Memory B cell (primary cell): Measurements from ENCODE around the gene ST7L.

ENCODE experiments used
- ATAC-seq: fragments of 150-1000 bp; cut with Tn5 transposase; 2 replicates; pipeline ENCODE4 v1.10.0; 2021; ENCODE audit warnings: low read depth, mild to moderate bottlenecking, moderate library complexity
- DNase-seq, 2 donors: peaks; one replicate each; pipeline ENCODE4 v3.0.0; 2022; ENCODE audit warnings: low spot score in 2 of 2
- H3K27ac Mint-ChIP-seq: one replicate; pipeline ENCODE4 v1.8.0; 2022; ENCODE audit warnings: mild to moderate bottlenecking, moderate library complexity, mixed read lengths
- H3K27me3 Mint-ChIP-seq: one replicate; pipeline ENCODE4 v1.8.0; 2022; ENCODE audit warnings: mixed read lengths
- H3K36me3 Mint-ChIP-seq: one replicate; pipeline ENCODE4 v1.8.0; 2022; ENCODE audit warnings: mild to moderate bottlenecking, mixed read lengths
- H3K4me1 Mint-ChIP-seq: one replicate; pipeline ENCODE4 v1.8.0; 2022; ENCODE audit warnings: mixed read lengths
- H3K4me3 Mint-ChIP-seq: one replicate; pipeline ENCODE4 v1.8.0; 2022; ENCODE audit warnings: mild to moderate bottlenecking, moderate library complexity, mixed read lengths
- H3K9me3 Mint-ChIP-seq: one replicate; pipeline ENCODE4 v1.8.0; 2022; ENCODE audit warnings: mixed read lengths

ST7L gene

GRCh38 chr1:112594208-112594876 lies 24.6 kb downstream of the ST7L start:
- no peak for ATAC-seq
- Mint-ChIP-seq H3K36me3 (peaks cover 10% of the 10 kb centered on the region), H3K27ac (no peak overlapping the region), H3K4me1 (no peaks in the 10 kb centered on the region), H3K4me3 (no peak overlapping the region), H3K9me3 (no peaks in the 10 kb centered on the region), H3K27me3 (no peaks in the 10 kb centered on the region)
- no peak for DNase-seq

DNA sequence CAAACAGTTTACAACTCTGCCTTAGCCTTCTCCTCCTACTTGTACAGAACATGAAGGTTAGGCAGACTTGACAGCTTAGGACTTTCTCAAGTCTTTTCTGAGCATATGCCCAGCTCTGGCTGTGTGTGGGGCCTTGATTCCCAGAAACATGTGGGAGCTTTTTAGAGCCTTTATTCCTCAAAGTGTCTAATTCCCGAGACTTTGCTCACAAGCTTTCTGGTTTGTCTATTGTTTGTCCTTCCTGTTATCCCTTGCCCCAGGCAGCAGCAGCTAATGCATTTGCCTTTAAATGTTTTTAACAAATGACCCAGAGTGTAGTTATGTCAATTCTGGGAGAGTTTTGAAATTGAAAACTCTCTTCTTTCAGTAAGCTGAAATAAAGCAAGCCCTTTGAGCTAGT lies 29.2 kb downstream of the ST7L start:
- Mint-ChIP-seq H3K4me1 (no peaks in the 10 kb centered on the region), H3K27me3 (no peaks in the 10 kb centered on the region), H3K4me3 (no peak overlapping the region), H3K27ac (no peak overlapping the region), H3K9me3 (peaks cover 4% of the 10 kb centered on the region), H3K36me3 (peaks cover 19% of the 10 kb centered on the region)
- DNase-seq (no peak), ATAC-seq (no peak)

DNA sequence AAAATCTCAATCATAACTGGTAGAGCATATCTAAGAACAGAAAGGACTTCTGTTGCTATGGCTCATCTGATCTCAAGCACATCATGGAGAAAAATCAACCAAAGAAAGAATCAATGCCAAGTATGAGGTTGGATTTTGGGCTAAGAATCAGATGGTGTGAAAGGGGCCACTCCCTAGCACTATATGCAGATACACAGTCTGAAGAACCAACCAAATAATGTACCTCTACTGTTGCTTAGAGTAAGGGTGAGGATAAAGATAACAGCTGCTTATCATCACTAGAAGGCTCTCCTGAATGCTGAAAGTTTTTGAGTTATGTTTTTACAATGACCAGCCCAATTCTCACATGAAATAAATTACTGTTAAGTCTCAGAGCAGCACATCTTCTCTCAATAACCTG lies 35.6 kb downstream of the ST7L start:
- Mint-ChIP-seq H3K36me3 (peaks cover 5% of the 10 kb centered on the region), H3K9me3 (no peaks in the 10 kb centered on the region), H3K4me1 (no peaks in the 10 kb centered on the region), H3K27ac (no peak overlapping the region), H3K4me3 (no peak overlapping the region), H3K27me3 (no peaks in the 10 kb centered on the region)
- ATAC-seq = no peak
- DNase-seq = no peak

DNA sequence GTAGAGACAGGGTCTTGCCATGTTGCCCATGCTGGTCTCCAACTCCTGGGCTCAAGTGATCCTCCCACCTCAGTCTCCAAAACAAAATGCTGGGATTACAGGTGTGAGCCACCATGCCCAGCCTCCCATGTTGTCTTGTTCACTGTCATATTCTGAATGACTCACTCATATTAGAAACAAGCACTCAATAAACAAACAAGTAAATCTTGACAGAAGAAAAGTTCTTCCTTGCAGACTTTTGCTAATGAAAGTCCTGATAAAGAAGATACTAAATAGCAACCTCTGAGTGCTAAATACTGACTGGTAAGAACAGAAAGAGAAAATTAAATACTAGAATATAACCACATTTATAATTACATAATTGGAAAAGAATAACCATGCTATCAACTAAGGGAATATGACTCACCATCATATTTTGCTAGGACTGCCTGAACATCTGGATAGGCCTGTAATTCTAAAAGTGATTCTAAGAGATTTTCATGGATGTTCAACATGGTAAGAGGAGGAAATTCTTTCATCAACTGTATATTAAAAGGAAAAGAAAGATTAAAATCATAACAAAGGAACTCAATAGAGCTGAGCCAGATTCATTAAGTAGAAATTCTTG lies 37.3 kb downstream of the ST7L start:
- no peak overlapping the region for H3K4me3 Mint-ChIP-seq
- no peaks in the 10 kb centered on the region for H3K9me3 Mint-ChIP-seq
- no peaks in the 10 kb centered on the region for H3K4me1 Mint-ChIP-seq
- H3K36me3 Mint-ChIP-seq = peaks cover 11% of the 10 kb centered on the region
- no peak overlapping the region for H3K27ac Mint-ChIP-seq
- DNase-seq (no peak), ATAC-seq (no peak)
- no peaks in the 10 kb centered on the region for H3K27me3 Mint-ChIP-seq

GRCh38 chr1:112579801-112580510 lies 39.0 kb downstream of the ST7L start:
- Mint-ChIP-seq H3K36me3 (peaks cover 17% of the 10 kb centered on the region), H3K4me1 (no peaks in the 10 kb centered on the region), H3K27me3 (no peaks in the 10 kb centered on the region), H3K4me3 (no peak overlapping the region), H3K27ac (no peak overlapping the region), H3K9me3 (no peaks in the 10 kb centered on the region)
- ATAC-seq = no peak
- no peak for DNase-seq

- Mint-ChIP-seq H3K36me3 (peaks cover 27% of the 10 kb centered on the region), H3K4me1 (no peaks in the 10 kb centered on the region), H3K4me3 (no peak overlapping the region), H3K27ac (no peak overlapping the region), H3K27me3 (no peaks in the 10 kb centered on the region), H3K9me3 (no peaks in the 10 kb centered on the region)
- ATAC-seq = no peak
- no peak for DNase-seq
These were observed 42.7 kb downstream of the ST7L start for GRCh38 chr1:112576240-112576639.

- no peak for DNase-seq
- Mint-ChIP-seq H3K4me1 (no peaks in the 10 kb centered on the region), H3K27ac (no peak overlapping the region), H3K36me3 (peaks cover 27% of the 10 kb centered on the region), H3K27me3 (no peaks in the 10 kb centered on the region), H3K9me3 (no peaks in the 10 kb centered on the region), H3K4me3 (no peak overlapping the region)
- no peak for ATAC-seq
These were observed 43.7 kb downstream of the ST7L start for GRCh38 chr1:112575154-112575804.

DNA sequence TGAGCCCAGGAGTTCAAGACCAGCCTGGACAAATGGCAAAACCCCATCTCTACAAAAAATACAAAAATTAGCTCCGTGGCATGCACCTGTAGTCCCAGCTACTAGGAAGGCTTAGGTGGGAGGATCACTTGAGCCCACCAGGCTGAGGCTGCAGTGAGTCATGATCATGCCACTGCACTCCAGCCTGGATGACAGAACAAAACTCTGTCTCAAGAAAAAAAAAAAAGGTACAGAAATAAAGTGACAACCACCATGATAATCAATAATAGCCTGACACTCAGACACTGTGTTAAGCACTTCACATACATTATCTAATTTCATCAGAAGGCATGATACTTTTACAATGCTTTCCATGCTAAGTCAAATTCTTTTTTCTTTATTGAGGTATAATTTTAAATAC lies 53.1 kb downstream of the ST7L start:
- H3K27me3 Mint-ChIP-seq = no peaks in the 10 kb centered on the region
- ATAC-seq = no peak
- H3K27ac Mint-ChIP-seq = no peak overlapping the region

DNA sequence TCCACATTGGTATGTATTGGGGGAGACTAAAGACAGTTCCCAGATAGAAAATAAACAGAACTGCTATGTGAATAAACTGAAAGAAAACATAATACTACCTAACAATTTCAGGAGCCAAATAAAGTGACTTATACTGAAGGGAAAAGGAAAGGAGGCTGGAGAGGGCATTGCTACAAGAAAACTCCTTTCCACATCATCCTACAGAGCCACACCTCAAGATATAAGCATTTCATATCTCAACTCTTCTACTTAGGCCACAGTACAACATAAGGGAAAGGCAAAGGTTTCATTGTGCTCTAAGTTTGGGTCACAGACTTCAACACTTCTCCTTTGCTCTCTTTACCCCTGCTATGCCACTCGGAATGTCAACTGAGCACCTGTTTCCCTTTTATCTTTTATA lies 54.9 kb downstream of the ST7L start:
- Mint-ChIP-seq H3K4me1 (peaks cover 3% of the 10 kb centered on the region), H3K4me3 (no peak overlapping the region), H3K27me3 (no peaks in the 10 kb centered on the region), H3K9me3 (no peaks in the 10 kb centered on the region), H3K36me3 (peaks cover 8% of the 10 kb centered on the region), H3K27ac (no peak overlapping the region)
- DNase-seq = no peak
- ATAC-seq = no peak

More for the DNA sequence above, 53.1 kb downstream of the ST7L start:
- Mint-ChIP-seq H3K4me1 (peaks cover 3% of the 10 kb centered on the region), H3K36me3 (peaks cover 11% of the 10 kb centered on the region), H3K9me3 (no peaks in the 10 kb centered on the region), H3K4me3 (no peak overlapping the region)
- DNase-seq = no peak

DNA sequence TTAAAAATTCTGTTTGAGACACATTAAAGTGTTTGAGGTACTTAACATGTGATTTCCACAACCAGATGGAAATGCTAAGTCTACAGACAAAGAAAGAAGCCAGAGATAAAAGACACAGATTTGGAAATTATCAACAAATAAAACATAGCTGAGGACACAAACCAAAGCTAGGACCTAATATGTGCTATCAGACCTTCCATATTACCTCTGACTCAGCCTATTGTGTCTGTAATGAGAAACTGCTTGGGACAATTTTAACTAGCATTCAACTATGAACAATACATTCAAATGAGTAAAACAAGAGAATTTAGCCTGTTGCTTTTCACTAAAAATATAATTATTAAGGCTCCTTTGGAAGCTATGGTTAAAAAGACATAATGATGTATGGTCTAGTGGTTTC lies 55.6 kb downstream of the ST7L start:
- DNase-seq (no peak), ATAC-seq (no peak)
- peaks cover 3% of the 10 kb centered on the region for H3K4me1 Mint-ChIP-seq
- H3K9me3 Mint-ChIP-seq = no peaks in the 10 kb centered on the region
- no peak overlapping the region for H3K4me3 Mint-ChIP-seq
- no peak overlapping the region for H3K27ac Mint-ChIP-seq
- no peaks in the 10 kb centered on the region for H3K27me3 Mint-ChIP-seq
- H3K36me3 Mint-ChIP-seq = peaks cover 8% of the 10 kb centered on the region

GRCh38 chr1:112558634-112559033 lies 60.3 kb downstream of the ST7L start:
- peaks cover 2% of the 10 kb centered on the region for H3K36me3 Mint-ChIP-seq
- H3K9me3 Mint-ChIP-seq = no peaks in the 10 kb centered on the region
- ATAC-seq = no peak
- no peaks in the 10 kb centered on the region for H3K4me1 Mint-ChIP-seq
- H3K4me3 Mint-ChIP-seq = no peak overlapping the region
- no peak for DNase-seq
- H3K27me3 Mint-ChIP-seq = no peaks in the 10 kb centered on the region
- no peak overlapping the region for H3K27ac Mint-ChIP-seq

- H3K27ac Mint-ChIP-seq = no peak overlapping the region
- no peaks in the 10 kb centered on the region for H3K9me3 Mint-ChIP-seq
- ATAC-seq (no peak), DNase-seq (no peak)
- no peak overlapping the region for H3K4me3 Mint-ChIP-seq
- no peaks in the 10 kb centered on the region for H3K27me3 Mint-ChIP-seq
- H3K4me1 Mint-ChIP-seq = no peaks in the 10 kb centered on the region
- peaks cover 4% of the 10 kb centered on the region for H3K36me3 Mint-ChIP-seq
These were observed 61.6 kb downstream of the ST7L start for GRCh38 chr1:112557385-112557784.

GRCh38 chr1:112554411-112554810 lies 64.5 kb downstream of the ST7L start:
- no peak for DNase-seq
- no peaks in the 10 kb centered on the region for H3K9me3 Mint-ChIP-seq
- no peaks in the 10 kb centered on the region for H3K27me3 Mint-ChIP-seq
- peaks cover 4% of the 10 kb centered on the region for H3K36me3 Mint-ChIP-seq
- H3K4me1 Mint-ChIP-seq = no peaks in the 10 kb centered on the region
- no peak for ATAC-seq
- H3K27ac Mint-ChIP-seq = no peak overlapping the region
- H3K4me3 Mint-ChIP-seq = no peak overlapping the region

DNA sequence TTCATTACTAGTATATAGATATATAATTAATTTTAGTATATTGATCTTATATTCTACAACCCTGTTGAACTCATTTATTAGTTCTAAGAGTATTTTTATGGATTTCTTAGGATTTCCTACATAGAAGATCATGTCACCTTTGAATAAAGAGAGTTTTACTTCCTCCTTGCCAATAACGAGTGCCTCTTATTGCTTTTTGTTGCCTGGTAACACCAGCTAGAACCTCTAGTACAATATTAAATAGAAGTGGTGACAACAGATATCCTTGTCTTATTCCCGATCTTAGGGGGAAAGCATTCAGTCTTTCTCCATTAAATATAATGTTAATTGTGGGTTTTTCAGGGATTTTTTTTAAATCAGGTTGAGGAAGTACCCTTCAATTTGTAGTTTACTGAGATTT lies 69.4 kb downstream of the ST7L start:
- Mint-ChIP-seq H3K4me3 (no peak overlapping the region), H3K9me3 (no peaks in the 10 kb centered on the region), H3K4me1 (no peaks in the 10 kb centered on the region), H3K36me3 (peaks cover 5% of the 10 kb centered on the region), H3K27me3 (no peaks in the 10 kb centered on the region), H3K27ac (no peak overlapping the region)
- ATAC-seq (no peak), DNase-seq (no peak)
